Measurements from ENCODE around the gene BCL11A.

Gene BCL11A

DNA sequence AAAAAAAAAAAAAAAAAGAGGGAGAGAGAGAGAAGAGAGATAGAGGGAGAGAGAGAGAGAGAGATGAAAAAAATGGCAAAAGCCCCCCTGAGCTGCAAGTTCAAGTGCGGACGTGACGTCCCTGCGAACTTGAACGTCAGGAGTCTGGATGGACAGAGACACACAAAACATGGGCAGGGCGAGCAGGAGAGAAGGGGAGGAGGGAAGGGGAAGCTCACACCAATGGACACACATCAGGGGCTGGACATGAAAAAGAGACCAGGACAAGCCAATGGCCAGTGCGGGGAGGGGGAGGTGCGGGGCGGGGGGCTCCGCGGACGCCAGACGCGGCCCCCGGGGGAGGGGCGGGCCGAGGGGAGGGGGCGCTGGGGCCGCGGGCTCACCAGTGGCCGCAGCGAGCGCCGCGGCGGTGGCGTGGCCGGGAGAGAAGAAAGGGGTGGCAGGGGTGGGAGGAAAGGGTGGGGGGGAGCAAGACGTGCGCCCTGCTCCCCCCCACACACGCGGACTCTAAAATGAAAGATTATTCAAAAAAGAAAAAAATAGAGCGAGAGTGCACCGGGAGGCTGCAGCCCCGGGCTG lies at the start of gene BCL11A:
BCL11A (minus strand) TSS at position 160 of the 579 bp plus-strand sequence. CDS start 384 bp downstream, outside the sequence.
- DNase-seq: peak; percentile 68 to 83

DNA sequence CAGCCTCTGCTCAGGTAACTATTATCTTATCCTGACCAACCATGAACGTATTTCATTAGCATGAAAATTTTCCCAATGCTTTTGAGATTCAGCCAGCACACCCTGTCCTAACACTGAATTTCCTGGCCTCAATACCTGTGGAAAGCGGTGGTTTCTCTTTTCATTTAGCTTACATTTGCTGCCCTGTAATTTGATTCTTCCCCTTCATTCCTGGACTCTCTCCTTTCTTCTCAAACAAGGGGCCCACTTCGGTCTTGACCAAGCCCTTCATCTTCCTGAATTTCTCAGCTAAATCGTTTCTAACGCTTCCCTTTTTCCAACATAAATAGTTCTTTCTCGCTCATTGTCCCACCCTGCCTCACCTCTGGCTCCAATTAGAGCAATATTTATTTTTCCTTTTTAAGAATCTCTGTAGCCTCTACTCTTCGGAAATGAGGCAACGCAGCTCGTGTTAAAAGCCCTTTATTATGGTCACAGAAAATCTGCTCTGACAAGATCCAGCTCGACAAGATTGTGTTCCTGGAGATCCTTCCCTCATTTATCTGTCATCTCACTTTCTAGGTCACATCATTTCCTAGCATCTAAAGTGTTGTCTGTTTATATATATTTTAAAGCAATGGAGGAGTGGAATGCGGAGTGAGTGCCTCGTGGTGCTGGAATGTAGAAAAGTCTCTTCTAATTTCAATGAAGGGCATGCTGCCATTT lies 49.5 kb upstream of the BCL11A start:
- DNase-seq: no peak

DNA sequence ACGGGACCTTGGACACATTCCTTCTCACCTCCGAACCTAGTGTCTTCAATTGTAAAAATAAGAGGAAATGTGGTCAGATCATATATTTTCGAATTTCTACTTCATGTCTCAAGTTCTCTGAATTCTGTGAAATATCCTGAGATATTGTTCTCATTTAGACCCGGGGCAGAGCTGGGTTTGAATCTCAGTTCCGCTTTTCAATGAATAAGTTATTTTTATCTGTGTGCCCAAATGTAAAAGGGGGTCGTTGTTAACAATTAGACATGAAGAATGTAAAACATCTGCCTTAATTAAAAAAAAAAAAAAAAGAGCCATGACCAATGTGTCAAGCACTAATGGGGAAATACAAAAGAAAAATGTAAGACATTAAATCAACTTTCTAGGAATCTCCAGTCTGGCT lies 48.9 kb upstream of the BCL11A start:
- no peak for DNase-seq

DNA sequence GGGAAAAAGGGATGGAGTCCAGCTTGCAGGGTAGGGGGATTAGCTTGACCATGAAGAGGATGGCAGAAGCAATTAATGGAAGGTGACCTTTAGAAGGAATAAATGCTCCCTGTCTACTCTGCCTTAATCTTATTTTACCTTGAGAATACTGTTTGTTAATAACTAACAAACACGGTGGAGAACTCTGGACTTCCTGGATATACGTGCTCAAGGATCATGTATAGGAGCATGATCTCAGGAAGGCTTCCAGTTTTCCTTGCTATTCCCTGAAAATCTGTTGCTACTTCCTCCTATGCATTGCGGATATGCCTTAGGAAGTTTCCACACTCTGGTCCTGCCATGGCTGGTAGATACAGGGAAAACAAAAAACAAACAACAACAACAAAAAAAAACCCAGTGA lies 44.8 kb upstream of the BCL11A start:
- no peak for DNase-seq

DNA sequence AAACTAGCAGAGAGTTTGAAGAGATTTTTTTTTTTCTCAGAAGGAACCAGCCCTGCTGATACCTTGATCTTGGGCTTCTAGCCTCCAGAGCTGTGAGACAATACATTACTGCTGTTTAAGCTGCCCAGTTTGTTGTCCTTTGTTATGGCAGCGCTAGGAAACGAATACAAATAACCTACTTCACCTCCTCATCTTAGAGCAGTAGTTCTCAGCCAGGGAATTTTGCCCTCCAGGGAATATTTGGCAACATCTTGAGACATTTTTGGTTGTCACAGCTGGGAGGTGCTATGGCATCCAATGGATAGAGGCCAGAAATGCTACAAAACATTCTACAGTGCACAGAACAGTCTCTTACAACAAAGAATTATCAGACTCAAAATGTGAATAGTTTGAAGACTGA lies 43.9 kb upstream of the BCL11A start:
- no peak for DNase-seq

DNA sequence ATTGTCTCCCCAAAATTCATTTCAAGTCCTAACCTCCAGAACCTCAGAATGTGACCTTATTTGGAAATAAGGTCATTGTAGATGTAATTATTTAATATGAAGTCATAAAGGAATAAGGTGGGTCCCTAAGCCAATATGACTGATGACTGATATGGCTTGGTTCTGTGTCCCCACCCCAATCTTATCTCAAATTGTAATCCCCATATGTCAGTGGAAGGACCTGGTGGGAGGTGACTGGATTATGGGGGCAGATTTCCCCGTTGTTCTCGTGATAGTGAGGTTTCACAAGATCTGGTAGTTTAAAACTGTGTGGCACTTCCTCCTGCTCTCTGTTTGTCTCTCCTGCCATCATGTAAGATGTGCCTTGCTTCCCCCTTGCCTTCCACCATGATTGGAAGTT lies 43.0 kb upstream of the BCL11A start:
- no peak for DNase-seq

DNA sequence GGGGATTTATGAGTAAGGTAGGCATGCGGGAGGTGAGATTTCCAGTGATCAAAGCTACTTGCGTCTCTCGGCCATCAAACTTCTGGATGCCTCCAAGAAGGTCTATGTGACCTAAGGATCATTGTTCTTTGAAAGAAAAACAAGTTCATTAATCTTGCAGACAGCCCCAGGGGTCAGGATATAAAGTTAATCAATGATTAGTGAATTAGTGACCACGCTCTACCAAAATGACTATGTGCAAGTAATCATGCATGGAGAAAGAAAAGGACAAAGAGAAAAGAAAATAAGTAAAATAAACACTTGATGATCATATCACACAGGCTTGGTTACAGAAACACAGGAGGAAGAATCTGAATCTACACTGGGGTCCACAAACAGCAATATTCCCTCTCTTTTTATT lies 42.5 kb upstream of the BCL11A start:
- no peak for DNase-seq

DNA sequence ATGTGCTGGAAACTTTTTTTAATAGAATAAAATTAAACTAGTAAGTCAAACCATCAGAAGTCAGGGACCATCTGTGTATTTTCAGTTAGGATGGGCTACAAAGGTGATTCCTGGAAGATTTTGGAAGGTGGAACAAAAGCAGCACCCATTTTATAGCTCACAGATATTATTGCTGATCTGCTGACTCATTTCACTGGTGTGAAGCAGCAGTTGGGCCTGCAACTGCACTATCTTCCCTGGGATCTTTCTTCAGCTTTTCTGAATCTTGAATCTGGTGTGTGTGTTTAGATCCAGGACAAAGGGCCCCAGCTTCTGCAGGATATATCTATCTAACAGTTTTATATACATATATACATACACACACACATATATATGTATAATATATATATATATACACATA lies 35.6 kb upstream of the BCL11A start:
- DNase-seq: no peak

DNA sequence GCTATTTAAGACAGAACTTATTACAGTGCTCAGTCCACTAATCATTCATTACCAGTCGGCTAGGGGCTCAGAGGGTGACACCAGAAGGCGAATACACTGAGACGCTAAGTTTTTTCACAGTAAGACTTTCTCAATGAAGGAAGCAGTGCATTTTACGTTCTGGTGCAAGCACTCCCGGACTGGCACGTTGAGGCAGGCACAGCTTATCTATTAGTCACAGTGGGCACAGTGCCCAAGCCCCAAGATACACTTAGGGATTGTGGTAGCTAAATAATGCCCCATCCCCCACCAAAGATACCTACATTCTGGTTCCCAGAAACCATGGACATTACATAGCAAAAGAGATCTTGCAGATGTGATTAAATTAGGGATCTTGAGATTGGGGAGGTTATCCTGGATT lies 32.6 kb upstream of the BCL11A start:
- no peak for DNase-seq

DNA sequence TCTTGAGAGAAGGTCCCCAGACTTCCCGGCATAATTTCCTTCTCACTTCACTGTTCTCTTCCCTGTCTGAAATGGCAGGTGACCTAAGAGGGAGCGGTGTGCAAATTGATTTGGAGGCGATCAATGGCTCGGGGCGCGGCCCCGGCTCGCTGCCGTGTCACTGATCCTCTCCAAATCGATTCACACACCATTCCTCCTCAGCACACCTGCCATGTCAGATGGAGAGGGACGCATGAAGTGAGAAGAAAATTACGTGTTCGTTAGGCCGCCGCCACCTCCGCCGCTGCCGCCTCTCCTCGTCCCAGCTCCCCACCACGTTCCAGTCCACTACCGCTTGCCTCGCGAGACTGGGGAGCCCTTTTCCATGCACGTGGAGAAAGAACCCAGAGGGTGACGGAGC lies 31.8 kb upstream of the BCL11A start:
- DNase-seq: no peak

DNA sequence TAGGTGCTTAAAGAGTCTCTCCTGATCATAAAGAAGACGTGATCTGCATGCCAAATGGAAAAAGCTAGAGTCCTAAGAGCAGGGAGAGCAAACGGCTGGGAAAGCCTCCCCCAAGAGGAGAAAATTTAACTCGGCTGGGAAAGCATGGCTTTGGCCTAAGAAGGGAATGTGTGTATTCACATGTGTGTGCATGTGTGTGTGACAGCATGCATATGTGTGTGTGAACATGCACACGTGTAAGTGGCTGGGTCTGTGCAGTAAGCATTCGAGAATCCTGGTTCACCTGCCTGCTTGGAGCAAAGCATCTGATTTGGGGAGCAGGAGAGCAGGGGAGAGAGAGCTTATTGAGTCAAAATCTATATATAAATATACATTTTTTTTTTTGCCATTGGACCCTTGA lies 30.1 kb upstream of the BCL11A start:
- DNase-seq: no peak

DNA sequence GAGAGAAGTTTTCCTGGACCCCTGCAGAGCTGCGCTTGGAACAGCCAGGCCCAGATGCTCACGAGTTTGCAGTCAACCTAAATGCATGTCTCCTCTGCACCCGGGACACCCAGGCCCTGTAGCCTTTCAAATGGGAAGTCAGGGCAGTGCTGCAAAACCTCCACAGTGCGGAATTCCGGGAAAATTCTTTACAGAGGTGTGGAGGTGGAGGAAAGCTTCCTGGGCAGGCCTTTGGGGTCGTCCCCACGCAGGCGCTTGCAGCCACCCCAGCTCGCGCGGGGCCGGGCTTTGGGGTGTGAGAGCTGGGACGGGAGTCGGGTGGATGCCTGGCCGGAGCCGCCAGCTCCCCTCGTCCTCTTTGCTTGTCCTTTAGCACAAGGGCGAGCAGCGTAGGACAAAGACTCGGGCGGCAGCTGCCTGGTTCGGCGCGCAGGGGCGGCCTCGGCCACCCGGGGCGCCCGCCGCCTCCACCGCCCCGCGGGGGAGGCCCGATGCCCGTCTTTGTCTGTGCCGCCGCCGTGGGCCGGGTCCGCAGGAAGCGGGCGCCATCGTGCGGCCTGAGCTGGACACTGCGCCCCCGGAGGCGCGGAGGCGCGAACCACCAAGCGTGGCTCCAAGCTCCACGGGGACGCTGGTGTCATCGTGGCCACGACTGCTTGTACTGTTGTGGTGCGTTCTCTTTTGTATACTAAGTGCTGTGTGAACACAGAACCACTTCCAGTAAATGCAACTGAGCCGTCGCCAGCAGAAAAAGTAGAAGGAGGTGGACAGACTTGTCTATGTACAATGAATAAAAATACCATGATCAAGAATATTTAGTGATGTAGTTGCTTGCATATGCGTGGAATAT lies 28.2 kb upstream of the BCL11A start:
- DNase-seq: peak; percentile 55 to 70

DNA sequence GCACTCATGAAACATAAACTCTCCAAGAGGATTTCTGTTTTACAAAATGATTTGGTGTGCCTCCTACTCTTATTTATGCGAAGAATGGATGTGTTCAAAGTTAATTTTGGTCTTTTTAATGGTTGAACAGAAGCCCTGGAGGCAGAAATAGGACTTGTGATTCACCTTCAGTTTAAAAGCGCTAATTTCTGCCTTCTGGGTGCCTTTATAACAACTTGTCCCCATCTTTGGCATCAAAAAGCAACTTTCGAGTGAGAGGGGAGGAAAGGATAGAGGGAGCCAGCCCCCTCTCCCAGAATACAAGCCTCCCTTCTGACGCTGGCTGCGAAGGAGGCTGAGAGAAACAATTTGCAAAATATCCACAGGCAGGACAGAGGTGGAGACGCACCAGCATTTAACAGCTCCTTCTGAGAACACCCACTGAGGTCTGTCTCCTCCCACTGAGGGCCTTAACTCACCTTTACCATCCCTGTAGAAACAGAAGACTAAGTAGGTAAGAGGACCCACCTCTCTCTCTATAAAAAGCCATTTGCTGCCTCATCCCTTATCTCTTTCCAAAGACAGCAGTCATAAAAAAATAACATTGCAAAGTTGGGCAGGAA lies 24.3 kb upstream of the BCL11A start:
- DNase-seq: no peak

DNA sequence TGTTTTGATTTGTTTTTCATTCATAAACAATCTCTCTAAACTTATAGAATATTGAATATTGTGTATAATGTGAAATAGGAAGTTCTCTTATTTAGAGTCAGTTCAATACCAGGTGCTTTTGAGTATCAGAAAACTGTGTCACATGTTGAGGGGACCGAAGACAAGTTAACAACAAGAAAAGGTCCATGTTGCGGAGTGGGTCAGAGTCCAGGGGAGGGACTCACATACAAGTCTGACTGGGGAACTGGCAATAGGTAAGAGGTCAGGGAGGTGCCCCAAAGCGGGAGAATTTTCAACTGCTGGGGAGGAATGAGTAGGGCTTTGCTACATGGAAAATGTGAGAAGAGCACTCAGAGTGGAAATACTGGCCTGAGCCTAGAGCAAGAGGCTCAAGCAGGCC lies 19.8 kb upstream of the BCL11A start:
- no peak for DNase-seq

DNA sequence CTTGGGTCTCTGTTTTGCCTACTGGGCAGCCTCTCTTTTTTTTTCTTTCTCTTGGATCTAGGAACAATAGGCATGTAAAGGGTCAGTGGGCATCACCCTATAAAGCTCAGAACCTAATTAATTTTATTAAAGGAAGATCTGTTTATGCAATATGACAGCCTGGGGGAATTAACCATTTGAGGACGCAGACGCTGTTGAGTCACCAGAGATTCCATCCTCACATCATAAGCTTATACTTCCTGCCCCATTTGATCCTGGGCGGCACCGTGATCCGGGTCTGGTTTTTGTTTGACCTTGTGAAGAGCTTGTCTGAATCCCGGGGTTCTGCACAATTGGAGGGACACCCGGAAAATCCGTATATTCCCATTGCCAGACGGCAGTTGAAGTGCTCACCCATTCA lies 16.8 kb upstream of the BCL11A start:
- DNase-seq: no peak

DNA sequence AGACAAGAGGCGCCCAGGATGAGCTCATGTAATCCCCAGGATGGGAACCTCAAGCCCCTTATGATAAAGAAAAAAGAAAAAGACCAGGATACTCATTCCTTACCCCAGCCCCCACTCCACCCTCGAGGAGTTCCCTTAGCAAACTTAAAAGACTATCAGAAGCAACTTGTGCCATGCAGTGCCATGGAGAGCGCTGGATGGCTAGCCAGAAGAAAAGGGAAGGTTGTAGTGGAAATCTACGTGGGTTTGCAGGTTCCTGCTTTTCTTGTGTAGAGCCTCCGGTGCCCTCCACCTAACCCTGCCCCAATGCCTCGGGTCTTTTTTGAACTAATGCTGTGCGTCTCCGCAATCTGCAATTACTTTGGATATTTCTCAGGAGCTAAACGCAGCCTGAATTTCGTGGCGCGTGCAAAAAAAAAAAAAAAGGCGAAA lies 16.2 kb upstream of the BCL11A start:
- DNase-seq: no peak

DNA sequence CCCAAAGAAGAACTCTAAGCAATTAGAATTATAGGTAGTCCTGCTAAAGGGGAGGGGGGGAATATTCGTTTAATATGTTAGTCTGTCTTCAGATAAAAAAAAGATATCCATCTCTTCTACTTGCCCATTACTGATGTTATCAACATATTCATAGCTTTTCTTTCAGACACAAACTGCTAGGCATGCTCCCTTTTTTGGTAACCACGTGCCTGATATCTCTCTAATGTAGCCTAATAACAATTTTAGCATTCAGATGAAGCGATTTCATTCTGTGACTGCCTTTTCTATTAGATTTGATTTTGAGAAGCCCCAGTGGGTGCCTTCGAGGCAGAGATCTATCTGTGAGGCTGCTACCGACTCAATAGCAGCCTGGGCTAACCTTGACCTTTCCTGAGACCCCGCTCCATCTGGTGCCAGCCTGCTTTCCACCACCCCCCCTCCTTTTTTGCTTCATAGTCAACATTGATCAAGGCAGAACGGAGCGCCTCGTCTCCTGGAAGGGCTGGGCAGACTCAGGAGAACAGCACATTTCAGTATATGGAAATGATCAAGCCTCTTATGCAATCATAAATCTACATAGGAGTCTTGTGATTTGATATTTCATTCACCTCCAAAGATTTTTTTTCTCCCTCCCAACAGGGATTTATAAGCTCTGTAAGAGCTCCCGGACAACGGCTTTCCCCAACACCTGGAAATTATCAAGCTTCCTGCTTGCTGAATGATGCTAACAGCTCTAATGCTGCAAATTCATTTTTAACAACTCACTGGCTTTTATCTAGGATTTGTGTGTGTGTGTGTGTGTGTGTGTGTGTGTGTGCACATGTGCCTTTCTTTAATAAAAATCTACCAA lies 14.7 kb upstream of the BCL11A start:
- DNase-seq: peak in 1 of 2 experiments; percentile 6

DNA sequence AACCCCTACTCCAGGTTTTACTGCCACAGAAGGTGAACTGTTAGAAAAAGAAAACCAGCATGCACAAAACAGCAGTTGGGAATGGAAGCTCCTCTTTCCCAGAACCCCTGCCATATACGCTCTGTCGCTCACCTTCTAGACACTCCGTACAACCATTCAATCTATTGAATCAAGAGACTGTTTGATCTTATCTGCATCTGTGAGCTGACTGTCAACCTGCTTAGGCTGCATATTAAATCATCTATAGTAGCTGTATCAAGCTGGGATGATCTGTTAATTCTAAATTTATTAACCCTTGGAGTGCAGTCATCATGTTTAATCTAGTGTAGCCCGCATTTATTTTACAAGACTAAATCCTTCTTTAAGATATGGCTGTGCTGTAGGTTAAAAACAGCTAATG lies 13.6 kb upstream of the BCL11A start:
- no peak for DNase-seq

DNA sequence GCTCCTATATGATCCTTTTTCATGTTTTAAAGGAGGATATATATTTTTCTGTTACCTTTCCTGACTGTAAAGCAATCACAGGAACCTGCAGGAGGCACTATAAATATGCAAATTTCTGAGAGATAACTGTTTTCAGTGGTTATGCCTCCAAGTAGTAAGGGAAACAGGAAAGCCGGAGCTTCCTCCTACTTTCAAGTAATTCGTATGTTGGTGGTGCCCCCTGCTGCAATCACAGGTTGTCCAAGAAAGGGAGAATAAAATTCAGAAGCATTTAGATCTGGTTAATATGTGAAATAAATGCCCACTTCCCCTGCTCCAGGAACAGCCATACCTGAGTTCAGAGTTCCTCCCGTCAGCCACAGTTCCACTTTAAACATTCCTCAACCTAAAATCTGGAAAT lies 12.0 kb upstream of the BCL11A start:
- peak; percentile 40 to 52 for DNase-seq

DNA sequence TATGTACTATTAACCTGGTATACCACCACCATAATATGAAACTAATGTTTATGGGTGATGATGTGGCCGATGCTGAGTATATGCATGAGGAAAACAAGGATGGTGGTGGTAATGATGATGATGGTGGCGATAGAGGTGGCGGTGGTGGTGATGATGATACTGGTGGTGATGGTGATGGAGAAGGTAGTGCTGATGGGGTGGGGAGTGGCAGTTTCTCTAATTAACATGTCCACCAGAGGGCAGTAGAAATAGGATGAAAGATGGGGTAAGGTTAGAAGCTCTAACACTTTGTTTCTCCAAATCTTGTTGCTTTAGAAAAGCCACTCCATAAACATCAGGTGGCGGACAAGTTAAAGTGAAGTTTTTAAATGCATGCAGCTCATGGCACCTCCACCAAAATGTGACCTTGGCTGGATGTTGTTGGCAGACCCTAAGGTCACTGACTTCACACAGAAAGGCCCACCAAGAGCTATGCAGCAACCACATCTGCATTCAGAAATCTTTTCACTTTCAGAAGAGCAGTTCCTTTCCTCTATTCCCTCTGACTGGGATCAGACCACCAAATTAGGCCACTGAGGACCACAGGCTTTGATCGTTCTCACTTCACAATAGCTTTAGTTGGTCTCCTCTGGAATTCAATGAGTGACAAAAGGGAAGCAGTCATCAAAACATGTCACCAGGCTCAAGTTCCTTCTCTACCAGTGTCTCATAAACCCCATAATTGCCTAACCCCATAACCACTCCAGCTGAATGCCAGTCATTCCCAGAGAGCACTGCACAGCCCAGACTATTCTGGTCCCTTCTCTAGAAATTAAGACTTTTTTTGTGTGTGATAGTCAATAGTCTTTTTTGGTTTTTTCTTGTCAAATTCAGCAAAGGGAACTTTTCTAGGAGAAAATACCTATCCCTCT lies 7.5 kb upstream of the BCL11A start:
- DNase-seq: peak in 1 of 2 experiments; percentile 26

DNA sequence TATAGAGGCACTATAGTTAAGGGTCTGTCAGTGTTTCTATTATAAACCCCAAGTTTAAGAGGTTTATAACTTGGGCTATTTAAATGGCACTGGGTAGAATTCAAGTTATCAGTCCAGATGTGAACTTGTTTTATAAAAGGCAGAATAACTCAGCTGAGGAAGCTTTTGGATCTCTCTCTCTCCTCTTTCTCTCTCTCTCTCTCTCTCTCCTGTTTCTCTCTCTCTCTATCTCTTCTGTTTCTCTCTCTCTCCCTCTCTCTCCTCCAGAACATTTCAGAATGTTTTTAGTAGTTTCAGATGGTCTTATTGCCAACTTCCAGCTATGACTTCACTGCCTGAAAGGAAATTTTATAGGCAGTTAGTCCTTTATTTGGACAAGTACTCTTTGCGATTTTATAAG lies 6.4 kb upstream of the BCL11A start:
- DNase-seq: no peak

DNA sequence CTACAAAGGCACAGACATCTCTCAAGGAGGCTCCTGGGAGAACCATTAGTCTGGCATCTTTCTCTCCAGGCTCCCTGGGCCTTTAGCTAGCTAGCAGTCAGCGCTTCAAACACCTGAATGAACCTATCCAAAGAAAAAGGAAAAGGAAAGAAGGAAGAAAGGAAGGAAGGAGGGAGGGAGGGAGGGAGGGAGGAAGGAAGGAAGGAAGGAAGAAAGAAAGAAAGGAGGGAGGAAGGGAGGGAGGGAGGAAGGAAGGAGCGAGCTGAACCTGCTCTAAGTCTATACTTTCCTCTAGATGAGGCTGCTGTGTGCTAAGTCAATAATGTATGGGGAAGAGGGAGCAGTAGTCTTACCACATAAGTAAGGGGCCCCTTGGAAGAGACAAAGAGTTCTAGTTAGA lies 5.1 kb upstream of the BCL11A start:
- no peak for DNase-seq

All from SHP77 (cell line).